GM23248 (cell line): Measurements from ENCODE around the gene FMNL3. TPM values are rescaled to one million over a fixed set of nuclear protein-coding genes. Genes with fewer than 3 reads are reported as not detected.

Experiments
- DNase-seq: peaks from one replicate; pipeline ENCODE4 v3.0.0-alpha.2; 2015
- H2AFZ ChIP-seq: fragments of 200-600 bp; sonication (generic); 2 replicates; pipeline ENCODE4 v1.6.1; 2016; ENCODE audit warnings: antibody characterized with exemption
- H3F3A ChIP-seq: fragments of 200-600 bp; sonication (generic); 2 replicates; pipeline ENCODE4 v1.6.1; 2016; ENCODE audit warnings: mild to moderate bottlenecking, antibody characterized with exemption, mixed run types; ENCODE audit not compliant: insufficient read depth
- H3K27ac ChIP-seq: fragments of 200-600 bp; sonication (generic); 2 replicates; pipeline ENCODE4 v1.5.1; 2016; ENCODE audit warnings: mild to moderate bottlenecking
- H3K27me3 ChIP-seq: fragments of 200-600 bp; sonication (generic); replicated peaks from 2 replicates; pipeline ENCODE4 v1.6.1; 2016; ENCODE audit warnings: mild to moderate bottlenecking; ENCODE audit not compliant: insufficient read depth
- H3K36me3 ChIP-seq: fragments of 200-600 bp; sonication (generic); 2 replicates; pipeline ENCODE4 v1.6.1; 2016; ENCODE audit warnings: low read depth, mild to moderate bottlenecking
- H3K4me1 ChIP-seq: fragments of 200-600 bp; sonication (generic); 2 replicates; pipeline ENCODE4 v1.6.1; 2016; ENCODE audit warnings: mild to moderate bottlenecking; ENCODE audit not compliant: insufficient read depth
- H3K4me2 ChIP-seq: fragments of 200-600 bp; sonication (generic); one replicate; pipeline ENCODE4 v1.6.1; 2016; ENCODE audit warnings: mild to moderate bottlenecking; ENCODE audit not compliant: unreplicated experiment
- H3K4me3 ChIP-seq: fragments of 200-600 bp; sonication (generic); 2 replicates; pipeline ENCODE4 v1.5.1; 2016; ENCODE audit warnings: mild to moderate bottlenecking
- H3K79me2 ChIP-seq: fragments of 200-600 bp; sonication (generic); 2 replicates; pipeline ENCODE4 v1.6.1; 2016; ENCODE audit warnings: mild to moderate bottlenecking; ENCODE audit not compliant: insufficient read depth
- H3K9ac ChIP-seq: fragments of 200-600 bp; sonication (generic); 2 replicates; pipeline ENCODE4 v1.6.1; 2016; ENCODE audit warnings: mild to moderate bottlenecking
- H3K9me2 ChIP-seq: fragments of 200-600 bp; sonication (generic); 2 replicates; pipeline ENCODE4 v1.6.1; 2016; ENCODE audit warnings: mixed run types, mild to moderate bottlenecking, moderate library complexity; ENCODE audit not compliant: insufficient read depth
- H3K9me3 ChIP-seq: fragments of 200-600 bp; sonication (generic); one replicate; pipeline ENCODE4 v1.6.1; 2017; ENCODE audit warnings: low read depth
- H4K20me1 ChIP-seq: fragments of 200-600 bp; sonication (generic); 2 replicates; pipeline ENCODE4 v1.6.0; 2016; ENCODE audit not compliant: insufficient read depth
- EZH2 ChIP-seq: fragments of 200-600 bp; sonication (generic); IDR thresholded peaks from 2 replicates; pipeline ENCODE4 v1.6.1; 2018; ENCODE audit warnings: antibody characterized with exemption, mild to moderate bottlenecking; ENCODE audit not compliant: insufficient read depth, poor library complexity, severe bottlenecking
- EZH2phosphoT487 ChIP-seq: fragments of 200-600 bp; sonication (generic); IDR thresholded peaks from 2 replicates; pipeline ENCODE4 v1.6.1; 2018; ENCODE audit warnings: antibody characterized with exemption, moderate library complexity, mild to moderate bottlenecking, low read depth; ENCODE audit not compliant: insufficient read depth
- WGBS, 2 experiments: methylation state at CpG; one replicate each; pipeline ENCODE4 v1.1.6; 2015 to 2017; ENCODE audit warnings: low lambda C conversion rate in 2 of 2, low coverage in 1 of 2; ENCODE audit errors: missing lambda C conversion rate in 2 of 2; 5-methylcytosine and 5-hydroxymethylcytosine counted together
- in situ Hi-C: fragments of 300-500 bp; cut with MboI; formaldehyde crosslinking; loops from 2 replicates; pipeline ENCODE4 v1.15.0; 2020
- polyA plus RNA-seq: library from polyadenylated mRNA; unstranded; fragments of >200 nt; fragmentation: Nextera tagmentation; extraction: Ambion mirVana; gene quantifications from 2 replicates; pipeline ENCODE4 v1.2.1, GENCODE V29; 2016
- small RNA-seq: library from RNA; depleted of rRNA; stranded (forward); fragments of <200 nt; gene quantifications from one replicate; pipeline ENCODE3, GENCODE V24; 2014; ENCODE audit warnings: low read depth, low replicate concordance
- total RNA-seq: library from RNA; depleted of rRNA; stranded (reverse); fragments of >200 nt; shearing (Covaris generic); gene quantifications from 2 replicates; pipeline ENCODE4 v1.2.3, GENCODE V29; 2014; rRNA removed

FMNL3 gene
- total and polyA plus RNA-seq, 2 experiments from 2014 or later = 7.9 to 24.0 TPM

GRCh38 chr12:49588721-49589516 lies 118.3 kb downstream of the FMNL3 start:
- no peaks in the 10 kb centered on the region for H3K79me2 ChIP-seq
- no peaks in the 10 kb centered on the region for H3K36me3 ChIP-seq
- TF ChIP-seq EZH2phosphoT487 = no peak
- TF ChIP-seq EZH2 = no peak
- H3K9me2 ChIP-seq = no peaks in the 10 kb centered on the region
- in situ Hi-C loops = no loop called here
- H3K4me1 ChIP-seq = no peaks in the 10 kb centered on the region
- WGBS, 2 experiments = 75 to 83% methylated on average over 4 of the region's 4 CpGs
- no peaks in the 10 kb centered on the region for H4K20me1 ChIP-seq
- no peaks in the 10 kb centered on the region for H3K27me3 ChIP-seq
- H3K9me3 ChIP-seq = no peaks in the 10 kb centered on the region
- H3F3A ChIP-seq = no peaks in the 10 kb centered on the region
- no peak for DNase-seq
- H3K4me2 ChIP-seq = no peak overlapping the region
- H3K4me3 ChIP-seq = no peak overlapping the region
- H3K9ac ChIP-seq = no peak overlapping the region
- H3K27ac ChIP-seq = no peak overlapping the region
- no peak overlapping the region for H2AFZ ChIP-seq

GRCh38 chr12:49588281-49588680 lies 118.9 kb downstream of the FMNL3 start:
- H4K20me1 ChIP-seq = no peaks in the 10 kb centered on the region
- no peak overlapping the region for H3K4me2 ChIP-seq
- in situ Hi-C loops = no loop called here
- no peaks in the 10 kb centered on the region for H3K4me1 ChIP-seq
- H2AFZ ChIP-seq = no peak overlapping the region
- H3K27ac ChIP-seq = no peak overlapping the region
- no peak overlapping the region for H3K9ac ChIP-seq
- TF ChIP-seq EZH2 (no peak), EZH2phosphoT487 (no peak)
- no peak for DNase-seq
- no peaks in the 10 kb centered on the region for H3K27me3 ChIP-seq
- no peak overlapping the region for H3K4me3 ChIP-seq
- no peaks in the 10 kb centered on the region for H3K36me3 ChIP-seq
- no peaks in the 10 kb centered on the region for H3K79me2 ChIP-seq
- H3K9me3 ChIP-seq = no peaks in the 10 kb centered on the region
- no peaks in the 10 kb centered on the region for H3K9me2 ChIP-seq
- 96 to 99% methylated on average over 6 to 7 of the region's 7 CpGs for WGBS, 2 experiments
- no peaks in the 10 kb centered on the region for H3F3A ChIP-seq

- in situ Hi-C loops = no loop called here
- H3K27me3 ChIP-seq = no peaks in the 10 kb centered on the region
- no peaks in the 10 kb centered on the region for H3K79me2 ChIP-seq
- H3K36me3 ChIP-seq = no peaks in the 10 kb centered on the region
- no peak overlapping the region for H3K9ac ChIP-seq
- H3K4me2 ChIP-seq = no peak overlapping the region
- no peaks in the 10 kb centered on the region for H3F3A ChIP-seq
- H2AFZ ChIP-seq = no peak overlapping the region
- no peak overlapping the region for H3K27ac ChIP-seq
- no peaks in the 10 kb centered on the region for H3K9me3 ChIP-seq
- no peaks in the 10 kb centered on the region for H3K9me2 ChIP-seq
- 91% methylated on average over 11 of the region's 11 CpGs for WGBS, 2 experiments
- no peaks in the 10 kb centered on the region for H4K20me1 ChIP-seq
- no peak for DNase-seq
- TF ChIP-seq EZH2phosphoT487 (no peak), EZH2 (no peak)
- H3K4me3 ChIP-seq = no peak overlapping the region
- H3K4me1 ChIP-seq = no peaks in the 10 kb centered on the region
Measured at GRCh38 chr12:49587174-49587908, 119.9 kb downstream of the FMNL3 start.

Small RNA genes lying within 50 kb of the gene (small RNA-seq; reads per million reads assigned to genes)
- not detected for gene AC020612.2
- gene HIGD1AP9 = not detected
- gene POLR2KP1 = not detected
- gene RNU6-834P = not detected

Other genes with a start within 250 kb of the FMNL3 start
- gene KCNH3, start 168.4 kb downstream of the FMNL3 start, total RNA-seq = not detected in 2 replicates
- gene KCNH3, start 168.4 kb downstream of the FMNL3 start, polyA plus RNA-seq = 0.09 and 0.10 TPM in 2 replicates
- gene MCRS1, start 139.3 kb downstream of the FMNL3 start, total RNA-seq = 54.9 and 60.4 TPM in 2 replicates
- gene MCRS1, start 139.3 kb downstream of the FMNL3 start, polyA plus RNA-seq = 64.2 and 66.0 TPM in 2 replicates
- 0.22 and 1.4 TPM in 2 replicates for gene FAM186B, start 101.8 kb downstream of the FMNL3 start, total RNA-seq
- gene FAM186B, start 101.8 kb downstream of the FMNL3 start, polyA plus RNA-seq = 0.14 and 0.38 TPM in 2 replicates
- gene PRPF40B, start 83.8 kb downstream of the FMNL3 start, total RNA-seq = 9.9 and 10.2 TPM in 2 replicates
- 11.6 and 12.6 TPM in 2 replicates for gene PRPF40B, start 83.8 kb downstream of the FMNL3 start, polyA plus RNA-seq
- gene TMBIM6, start 34.2 kb upstream of the FMNL3 start, total RNA-seq = 461 and 510 TPM in 2 replicates
- gene TMBIM6, start 34.2 kb upstream of the FMNL3 start, polyA plus RNA-seq = 889 and 891 TPM in 2 replicates
- gene NCKAP5L, start 121.0 kb upstream of the FMNL3 start, total RNA-seq = 28.4 and 28.8 TPM in 2 replicates
- gene NCKAP5L, start 121.0 kb upstream of the FMNL3 start, polyA plus RNA-seq = 13.5 and 14.1 TPM in 2 replicates
- 3.3 and 4.2 TPM in 2 replicates for gene BCDIN3D, start 135.7 kb upstream of the FMNL3 start, total RNA-seq
- 3.7 TPM in 2 replicates for gene BCDIN3D, start 135.7 kb upstream of the FMNL3 start, polyA plus RNA-seq
- gene FAIM2, start 196.5 kb upstream of the FMNL3 start, total RNA-seq = 0.86 and 2.8 TPM in 2 replicates
- 4.6 and 5.3 TPM in 2 replicates for gene FAIM2, start 196.5 kb upstream of the FMNL3 start, polyA plus RNA-seq
- not detected in 2 replicates for gene AQP2, start 243.3 kb upstream of the FMNL3 start, total RNA-seq
- gene AQP2, start 243.3 kb upstream of the FMNL3 start, polyA plus RNA-seq = not detected in 2 replicates